ENCODE data around the gene COA7.
A peak's percentile ranks its signal among the peaks of the same experiment; 100 is the strongest.
"Not testable (repeated sequence)": the region's sequence is repeated elsewhere in the genome, so short reads cannot be mapped to it uniquely, and the experiment has no call there.

COA7 gene

GRCh38 chr1:52697795-52698674, at the start of gene COA7:
Gene COA7 (minus strand): TSS chr1:52698347. CDS start chr1:52698326, 21 bp downstream.
- DNase-seq, result peak; percentile 76

DNA sequence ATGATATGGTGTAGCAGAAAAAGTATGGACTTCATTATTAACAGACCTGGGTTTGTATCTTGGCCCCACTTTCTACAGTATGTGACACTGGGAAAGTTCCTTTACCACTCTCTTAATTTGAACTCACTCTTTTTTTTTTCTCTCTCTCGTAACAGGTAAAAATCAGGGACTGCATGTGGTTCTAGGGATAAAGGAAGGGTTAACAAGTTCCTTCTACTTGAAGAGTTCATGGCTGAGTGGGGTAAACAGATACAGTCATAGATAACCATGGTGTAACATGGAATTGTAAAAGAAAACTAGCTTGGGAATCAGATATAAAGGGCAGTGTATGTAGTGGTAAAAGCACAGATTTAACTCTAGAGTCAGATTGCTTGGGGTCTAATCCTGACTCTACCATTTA, 49.3 kb upstream of the COA7 start:
- DNase-seq, result peak; percentile 6

GRCh38 chr1:52746189-52746588, 48.0 kb upstream of the COA7 start:
- no peak for DNase-seq

GRCh38 chr1:52741259-52741658, 43.1 kb upstream of the COA7 start:
- DNase-seq, result no peak

DNA sequence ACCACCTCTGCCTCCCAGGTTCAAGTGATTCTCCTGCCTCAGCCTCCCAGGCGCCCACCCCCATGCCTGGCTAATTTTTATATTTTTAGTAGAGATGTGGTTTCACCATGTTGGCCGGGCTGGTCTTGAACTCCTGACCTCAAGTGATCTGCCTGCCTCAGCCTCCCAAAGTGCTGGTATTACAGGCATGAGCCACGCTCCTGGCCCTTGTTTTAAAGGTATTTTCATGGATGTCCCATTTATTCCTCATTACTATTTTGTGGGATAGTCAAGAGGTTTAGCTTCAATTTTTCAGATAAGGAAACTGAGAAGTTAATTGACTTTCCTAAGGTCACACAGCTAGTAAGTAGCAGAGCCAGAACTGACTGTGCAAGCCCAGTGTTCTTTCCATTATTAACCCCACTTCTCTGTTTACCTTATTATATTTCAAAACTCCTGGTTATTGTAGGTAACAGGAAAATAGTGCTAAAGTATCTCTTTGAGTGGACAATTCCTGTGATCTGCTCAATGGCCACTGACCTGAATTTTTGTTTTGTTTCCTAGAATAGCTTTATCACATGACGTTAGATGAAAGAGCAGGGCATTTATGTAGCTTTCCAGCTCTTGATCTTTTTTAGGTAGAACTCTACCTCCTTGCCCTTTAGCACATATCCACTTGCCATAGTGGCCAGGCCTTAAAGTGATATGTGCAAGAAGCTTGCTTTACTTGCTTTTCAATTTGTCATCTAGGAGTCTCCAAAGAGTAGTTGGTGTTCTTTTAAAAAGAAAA, 41.7 kb upstream of the COA7 start:
- DNase-seq, result no peak

- no peak for DNase-seq
These were observed 40.7 kb upstream of the COA7 start for GRCh38 chr1:52738893-52739292.

GRCh38 chr1:52738148-52738547, 40.0 kb upstream of the COA7 start:
- DNase-seq, result no peak

DNA sequence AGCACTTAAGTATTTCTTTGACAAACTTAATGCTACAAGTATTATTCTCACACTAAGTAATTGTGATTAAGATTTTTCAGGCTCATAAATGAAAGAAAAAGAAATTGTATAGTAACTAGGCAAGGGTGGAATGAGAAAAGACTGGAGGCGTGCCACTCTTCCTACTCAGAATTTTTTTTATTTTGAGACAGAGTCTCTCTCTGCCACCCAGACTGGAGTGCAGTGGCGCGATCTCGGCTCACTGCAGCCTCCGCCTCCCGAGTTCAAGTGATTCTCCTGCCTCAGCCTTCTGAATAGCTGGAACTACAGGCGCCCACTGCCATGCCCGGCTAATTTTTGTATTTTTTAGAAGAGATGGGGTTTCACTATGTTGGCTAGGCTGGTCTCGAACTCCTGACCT, 37.2 kb upstream of the COA7 start:
- DNase-seq, result not testable (repeated sequence)

GRCh38 chr1:52733368-52733767, 35.2 kb upstream of the COA7 start:
- no peak for DNase-seq

DNA sequence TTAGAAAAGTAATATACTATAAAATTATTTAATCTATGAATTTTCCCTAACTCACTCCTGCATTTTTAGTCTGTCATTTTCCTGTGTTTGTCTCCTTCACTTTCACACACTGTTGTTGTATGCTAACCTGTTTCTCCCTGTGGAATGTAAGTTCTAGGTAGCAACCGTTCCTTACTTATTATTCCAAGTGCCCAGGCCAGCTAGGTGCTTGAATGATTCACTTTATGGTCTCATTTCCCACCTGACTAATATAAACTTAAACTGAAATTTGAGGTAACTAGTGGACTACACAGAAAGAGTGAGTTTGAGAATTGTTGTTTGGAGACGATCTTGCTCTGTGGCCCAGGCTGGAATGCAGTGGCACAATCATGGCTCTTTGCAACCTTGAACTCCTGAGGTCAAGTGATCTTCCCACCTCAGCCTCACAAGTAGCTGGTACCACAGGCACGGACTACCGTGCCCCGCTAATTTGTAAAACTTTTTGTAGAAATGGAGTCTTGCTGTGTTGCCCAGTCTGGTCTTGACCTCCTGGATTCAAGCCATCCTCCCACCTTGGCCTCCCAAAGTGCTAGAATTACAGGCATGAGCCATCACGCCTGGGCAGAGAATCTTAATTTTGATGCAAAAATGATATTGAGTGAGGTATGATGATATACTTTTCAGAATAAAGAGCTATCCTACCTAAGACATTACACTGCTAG, 30.0 kb upstream of the COA7 start:
- DNase-seq, result no peak

GRCh38 chr1:52727114-52727586, 29.0 kb upstream of the COA7 start:
- DNase-seq, result no peak

- peak; percentile 84 for DNase-seq
These were observed 28.3 kb upstream of the COA7 start, which contains the start of gene ZYG11B for GRCh38 chr1:52726265-52727113. Gene ZYG11B (plus strand): TSS chr1:52726453. CDS start chr1:52726654, 201 bp downstream.

DNA sequence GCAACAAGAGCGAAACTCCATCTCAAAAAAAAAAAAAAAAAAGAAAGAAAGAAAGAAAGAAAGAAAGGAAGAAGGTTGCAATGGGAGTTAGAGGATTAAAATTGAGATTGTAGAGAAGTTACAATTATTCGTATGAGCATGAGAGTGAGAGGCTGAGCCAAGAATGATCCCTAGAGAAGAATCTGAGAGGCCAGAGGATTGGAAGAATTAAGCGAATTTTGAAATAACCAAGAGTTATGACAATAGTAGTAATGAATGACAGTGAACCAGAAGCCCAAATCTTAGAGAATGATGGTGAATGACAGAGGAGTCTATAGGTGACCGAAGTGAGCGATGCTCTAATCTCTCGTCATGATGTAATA, 27.7 kb upstream of the COA7 start:
- no peak for DNase-seq

DNA sequence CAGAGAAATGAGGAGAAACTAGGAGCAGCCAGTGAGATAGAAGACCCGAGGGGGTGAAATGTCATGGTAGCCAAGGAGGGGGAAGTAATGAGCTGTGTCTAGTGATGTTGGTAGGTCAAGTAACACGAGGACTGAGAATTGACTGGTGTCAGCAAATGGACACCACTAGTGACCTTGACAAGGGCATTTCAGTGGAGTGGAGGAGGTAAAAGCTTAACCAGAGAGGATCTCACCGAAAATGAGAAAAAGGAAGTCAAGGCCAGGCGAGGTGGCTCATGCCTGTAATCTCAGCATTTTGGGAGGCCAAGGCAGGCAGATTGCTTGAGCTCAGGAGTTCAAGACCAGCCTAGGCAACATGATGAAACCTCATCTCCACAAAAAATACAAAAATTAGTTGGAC, 25.1 kb upstream of the COA7 start:
- no peak for DNase-seq

GRCh38 chr1:52715296-52715695, 17.1 kb upstream of the COA7 start:
- DNase-seq, result not testable (repeated sequence)

DNA sequence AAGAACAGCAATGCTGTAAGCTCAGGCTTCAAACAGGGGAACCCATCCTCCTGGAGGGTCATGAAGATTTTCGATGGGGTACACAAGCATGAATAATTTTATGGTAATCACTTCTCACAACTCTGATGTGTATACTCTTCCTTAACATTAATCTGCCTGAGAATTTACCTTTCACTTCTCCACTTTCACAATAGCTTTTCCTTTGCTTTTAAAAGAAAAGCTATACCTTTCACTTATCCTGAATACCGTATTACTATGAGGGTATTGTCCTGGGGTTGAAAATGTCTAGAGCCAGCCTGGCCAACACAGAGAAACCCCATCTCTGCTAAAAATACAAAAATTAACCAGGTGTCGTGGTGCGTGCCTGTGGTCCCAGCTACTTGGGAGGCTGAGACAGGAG, 15.4 kb upstream of the COA7 start:
- DNase-seq, result no peak

DNA sequence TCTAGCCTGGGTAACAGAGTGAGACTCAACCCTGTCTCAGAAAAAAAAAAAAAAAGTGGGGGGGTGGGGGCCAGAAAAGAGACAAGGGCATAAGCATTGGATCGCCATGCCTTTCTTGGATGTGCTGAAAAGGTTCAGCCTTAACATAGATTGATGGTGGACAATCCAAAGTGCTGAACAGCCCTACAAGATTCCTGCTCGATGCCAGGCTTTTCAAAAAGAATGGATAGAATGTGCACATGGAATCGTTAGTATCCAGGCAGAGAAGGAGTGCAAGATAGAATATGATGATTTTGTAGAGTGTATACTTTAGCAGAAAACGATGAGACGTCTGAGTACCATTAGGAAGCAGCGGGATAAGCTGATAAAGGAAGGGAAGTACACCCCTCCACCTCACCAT, 10.9 kb upstream of the COA7 start:
- no peak for DNase-seq

DNA sequence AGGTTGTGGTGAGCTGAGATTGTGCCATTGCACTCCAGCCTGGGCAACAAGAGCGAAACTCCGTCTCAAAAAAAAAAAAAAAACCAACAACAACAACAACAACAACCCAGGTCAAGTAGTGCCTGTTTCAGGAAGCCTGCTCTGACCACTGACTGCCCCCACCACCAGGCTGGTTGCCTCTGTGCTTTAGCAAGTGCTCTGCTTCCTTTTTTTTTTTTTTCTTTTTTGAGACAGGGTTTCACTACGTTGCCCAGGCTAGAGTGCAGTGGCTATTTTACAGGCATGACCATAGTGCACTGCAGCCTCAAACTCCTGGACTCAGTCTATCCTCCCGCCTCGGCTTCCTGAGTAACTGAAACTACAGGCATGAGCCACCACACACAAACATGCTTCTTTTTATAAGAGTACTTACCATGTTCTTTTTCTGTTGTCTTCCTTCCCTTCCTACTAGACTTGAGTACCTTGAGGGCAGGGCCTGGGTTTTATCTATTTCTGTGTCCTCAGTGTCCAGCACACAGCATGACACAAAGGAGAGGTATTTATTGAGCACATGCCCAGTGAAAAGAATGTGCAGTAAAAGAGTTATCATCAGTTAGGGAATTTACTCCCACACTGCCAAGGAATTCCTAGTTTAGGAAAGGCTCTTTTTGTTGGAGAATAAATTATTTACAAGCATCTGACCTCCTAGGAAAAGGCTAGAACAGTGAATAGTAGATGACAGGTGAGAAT, 9.9 kb upstream of the COA7 start:
- no peak for DNase-seq

- DNase-seq, result no peak
These were observed 9.1 kb upstream of the COA7 start for GRCh38 chr1:52706941-52707926.

- no peak for DNase-seq
These were observed 8.1 kb upstream of the COA7 start for GRCh38 chr1:52706136-52706670.
